HCT116 (cell line): ENCODE data around the gene SMNDC1.

ENCODE experiments used
- EZH2 ChIP-seq: fragments of 200-600 bp; sonication (generic); IDR thresholded peaks from 2 replicates; pipeline ENCODE4 v1.6.1; 2017; ENCODE audit warnings: antibody characterized with exemption, mixed run types
- POLR2A ChIP-seq: IDR thresholded peaks from 2 replicates; pipeline ENCODE4 v1.7.0; 2011; ENCODE audit warnings: borderline replicate concordance; ENCODE audit not compliant: insufficient read depth, insufficient read length; ENCODE audit errors: extremely low read depth
- POLR2AphosphoS5 ChIP-seq: IDR thresholded peaks from 2 replicates; pipeline ENCODE4 v1.6.1; 2011; ENCODE audit warnings: mild to moderate bottlenecking, low read depth, low read length, moderate library complexity
- RAD21 ChIP-seq: IDR thresholded peaks from 2 replicates; pipeline ENCODE4 v1.6.1; 2012; ENCODE audit warnings: low read depth, mild to moderate bottlenecking
- YY1 ChIP-seq: IDR thresholded peaks from 2 replicates; pipeline ENCODE4 v1.6.1; 2011; ENCODE audit warnings: low read length, low read depth, moderate library complexity, mild to moderate bottlenecking; ENCODE audit not compliant: insufficient replicate concordance; ENCODE audit errors: extremely low read depth
- ZNF274 ChIP-seq: fragments of 200-500 bp; sonication (Bioruptor generic); IDR thresholded peaks from 2 replicates; pipeline ENCODE4 v1.6.1; 2014; ENCODE audit warnings: mild to moderate bottlenecking, low read depth, low read length, inconsistent platforms
- TF ChIP-seq, protein P1 (sequence below), 3 experiments: fragments of 200-600 bp in 1 of 3; sonication (generic) in 1 of 3; IDR thresholded peaks in 2 of 3; conservative IDR thresholded peaks in 1 of 3; 2 replicates each; pipeline ENCODE4 v1.5.1; 2012 to 2017; ENCODE audit warnings: low read depth in 2 of 3, low read length in 2 of 3, antibody characterized with exemption in 1 of 3, borderline replicate concordance in 1 of 3, control low read depth in 1 of 3, mild to moderate bottlenecking in 1 of 3, mixed read lengths in 1 of 3, mixed run types in 1 of 3, moderate library complexity in 1 of 3; ENCODE audit not compliant: insufficient read depth in 1 of 3
- TF ChIP-seq, protein P2 (sequence below): IDR thresholded peaks from 2 replicates; pipeline ENCODE4 v1.6.1; 2012

DNA sequence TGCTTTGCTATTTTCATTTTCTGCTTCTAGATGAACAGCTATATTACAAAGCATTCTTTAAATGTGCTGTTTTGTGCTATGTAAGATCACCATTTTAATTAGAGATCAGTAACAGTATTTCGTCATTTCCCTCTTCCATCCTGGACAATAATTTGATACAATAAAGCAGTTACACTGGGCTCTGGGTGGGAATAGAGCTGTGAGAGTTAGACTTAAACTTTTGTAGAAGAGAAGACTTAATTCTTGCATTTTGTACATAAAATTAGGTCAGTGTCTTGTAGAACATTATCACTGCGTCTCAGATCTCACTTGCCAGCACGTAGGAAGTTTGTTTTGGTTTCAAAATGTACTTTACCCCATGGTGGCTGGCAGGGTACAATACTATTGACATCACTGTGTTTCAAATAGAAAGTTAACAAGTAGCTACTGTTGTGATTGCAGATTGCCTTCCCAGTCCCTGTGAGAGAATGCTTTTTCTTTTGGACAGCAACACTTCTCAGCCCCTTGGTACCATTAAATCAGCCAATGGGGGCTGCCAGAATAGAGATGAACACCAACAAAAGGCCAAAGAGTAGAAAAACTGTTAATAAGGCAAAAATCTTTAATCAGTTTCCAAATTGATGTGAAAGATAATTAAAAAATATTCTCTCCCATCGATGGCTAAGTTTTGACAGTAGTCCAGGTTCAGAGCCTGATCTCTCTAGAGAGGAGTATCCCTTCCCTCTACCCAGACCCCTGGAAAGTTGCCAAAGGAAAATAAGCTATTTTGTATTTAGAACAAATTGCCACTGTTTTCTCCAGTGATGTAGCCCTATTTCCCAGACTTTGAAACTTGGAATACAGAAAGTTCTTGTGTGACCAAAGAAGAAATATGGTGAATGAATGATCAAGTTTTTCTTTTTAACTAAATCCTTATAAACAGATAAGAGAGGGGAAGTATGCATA is 35.1 kb downstream of the SMNDC1 start:
- TF ChIP-seq, protein P1, sequence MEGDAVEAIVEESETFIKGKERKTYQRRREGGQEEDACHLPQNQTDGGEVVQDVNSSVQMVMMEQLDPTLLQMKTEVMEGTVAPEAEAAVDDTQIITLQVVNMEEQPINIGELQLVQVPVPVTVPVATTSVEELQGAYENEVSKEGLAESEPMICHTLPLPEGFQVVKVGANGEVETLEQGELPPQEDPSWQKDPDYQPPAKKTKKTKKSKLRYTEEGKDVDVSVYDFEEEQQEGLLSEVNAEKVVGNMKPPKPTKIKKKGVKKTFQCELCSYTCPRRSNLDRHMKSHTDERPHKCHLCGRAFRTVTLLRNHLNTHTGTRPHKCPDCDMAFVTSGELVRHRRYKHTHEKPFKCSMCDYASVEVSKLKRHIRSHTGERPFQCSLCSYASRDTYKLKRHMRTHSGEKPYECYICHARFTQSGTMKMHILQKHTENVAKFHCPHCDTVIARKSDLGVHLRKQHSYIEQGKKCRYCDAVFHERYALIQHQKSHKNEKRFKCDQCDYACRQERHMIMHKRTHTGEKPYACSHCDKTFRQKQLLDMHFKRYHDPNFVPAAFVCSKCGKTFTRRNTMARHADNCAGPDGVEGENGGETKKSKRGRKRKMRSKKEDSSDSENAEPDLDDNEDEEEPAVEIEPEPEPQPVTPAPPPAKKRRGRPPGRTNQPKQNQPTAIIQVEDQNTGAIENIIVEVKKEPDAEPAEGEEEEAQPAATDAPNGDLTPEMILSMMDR (IDR thresholded peaks at IDR 0.05 in 2 of 3, conservative IDR thresholded peaks at IDR 0.05 in 1 of 3; ENCODE audit: borderline replicate concordance in 1 of 3, insufficient read depth in 1 of 3, low read depth in 2 of 3, low read length in 2 of 3): no peak
- no peak for TF ChIP-seq POLR2AphosphoS5
- no peak for TF ChIP-seq EZH2
- TF ChIP-seq ZNF274: no peak
- TF ChIP-seq RAD21: no peak
- no peak for TF ChIP-seq YY1
- no peak for TF ChIP-seq POLR2A
- TF ChIP-seq, protein P2, sequence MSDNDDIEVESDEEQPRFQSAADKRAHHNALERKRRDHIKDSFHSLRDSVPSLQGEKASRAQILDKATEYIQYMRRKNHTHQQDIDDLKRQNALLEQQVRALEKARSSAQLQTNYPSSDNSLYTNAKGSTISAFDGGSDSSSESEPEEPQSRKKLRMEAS: no peak
